HCT116 (cell line): ENCODE measurements around the gene CDC14B. TPM values are rescaled to one million over a fixed set of nuclear protein-coding genes. Genes with fewer than 3 reads are reported as not detected.

ENCODE experiments used
- ATAC-seq: fragments of 200-7000 bp; cut with Tn5 transposase; 2 replicates; pipeline ENCODE4 v1.9.1; 2020; ENCODE audit warnings: mild to moderate bottlenecking, moderate library complexity
- BruUV-seq: library from RNA; stranded (reverse); fragments of 400-500 nt; replicated peaks from 2 replicates; lab custom pipeline; 2021; lab: Mats Ljungman, UMichigan
- CTCF ChIA-PET: fragments of 300-600 bp; sonication (Branson Sonifier 250); formaldehyde crosslinking; loops from one replicate; lab custom pipeline; 2021; ENCODE audit warnings: antibody characterized with exemption; lab: Charles Lee
- POLR2A ChIA-PET: fragments of 300-600, 350-600 bp; sonication (Branson Sonifier 250); formaldehyde crosslinking; loops from one replicate; lab custom pipeline; 2021; ENCODE audit warnings: antibody characterized with exemption; lab: Charles Lee
- RAD21 ChIA-PET, 2 experiments: fragments of 300-600 bp; sonication (Branson Sonifier 250); formaldehyde crosslinking; loops; one replicate each; lab custom pipeline; 2023; ENCODE audit warnings: low total read pairs in 2 of 2; ENCODE audit not compliant: uncharacterized antibody in 2 of 2, unreplicated experiment in 2 of 2, low non-redundant PET in 1 of 2; lab: Charles Lee
- DNase-seq: peaks from one replicate; pipeline ENCODE4 v3.0.0-alpha.2; 2010; ENCODE audit warnings: low read depth, low spot score
- H2AFZ ChIP-seq: fragments of 200-600 bp; shearing (Covaris generic), sonication (generic); 2 replicates; pipeline ENCODE4 v1.6.1; 2017; ENCODE audit warnings: low read depth, mixed run types, mixed read lengths, antibody characterized with exemption, low read length; ENCODE audit not compliant: poor library complexity, severe bottlenecking
- H3K27ac ChIP-seq: 2 replicates; pipeline ENCODE4 v1.5.1; 2012; ENCODE audit warnings: low read depth, low read length
- H3K27me3 ChIP-seq: fragments of 200-600 bp; sonication (generic); 2 replicates; pipeline ENCODE4 v1.6.1; 2016; ENCODE audit warnings: mixed run types, low read length, mixed read lengths; ENCODE audit not compliant: insufficient read depth
- H3K36me3 ChIP-seq, 2 experiments: fragments of 200-500 bp in 1 of 2; fragments of 200-600 bp in 1 of 2; sonication (Bioruptor generic) in 1 of 2; sonication (generic) in 1 of 2; 2 replicates each; pipeline versions ENCODE4 v1.5.1 to v1.6.1; 2014 to 2016; ENCODE audit warnings: low read length in 2 of 2, inconsistent platforms in 1 of 2, mixed read lengths in 1 of 2, mixed run types in 1 of 2; ENCODE audit not compliant: insufficient read depth in 2 of 2, control insufficient read depth in 1 of 2
- H3K4me1 ChIP-seq, 2 experiments: fragments of 200-600 bp in 1 of 2; sonication (generic) in 1 of 2; 2 replicates each; pipeline versions ENCODE4 v1.5.1 to v1.6.1; 2012 to 2017; ENCODE audit warnings: low read length in 2 of 2, inconsistent platforms in 1 of 2, mild to moderate bottlenecking in 1 of 2, mixed read lengths in 1 of 2, mixed run types in 1 of 2, moderate library complexity in 1 of 2; ENCODE audit not compliant: insufficient read depth in 2 of 2, control insufficient read depth in 1 of 2
- H3K4me2 ChIP-seq: fragments of 200-600 bp; sonication (generic); 2 replicates; pipeline ENCODE4 v1.6.1; 2017; ENCODE audit warnings: mixed run types, low read length, mixed read lengths
- H3K4me3 ChIP-seq, 2 experiments: fragments of 200-600 bp in 1 of 2; sonication (generic) in 1 of 2; replicated peaks in 1 of 2; 2 replicates each; pipeline ENCODE4 v1.5.1; 2011 to 2016; ENCODE audit warnings: low read length in 2 of 2, control low read depth in 1 of 2, low read depth in 1 of 2, mild to moderate bottlenecking in 1 of 2, mixed read lengths in 1 of 2, mixed run types in 1 of 2
- H3K79me2 ChIP-seq: fragments of 200-600 bp; sonication (generic); 2 replicates; pipeline ENCODE4 v1.6.1; 2017; ENCODE audit warnings: mild to moderate bottlenecking, mixed run types, low read length, moderate library complexity, mixed read lengths; ENCODE audit not compliant: insufficient read depth
- H3K9ac ChIP-seq: fragments of 200-600 bp; sonication (generic); 2 replicates; pipeline ENCODE4 v1.6.1; 2016; ENCODE audit warnings: low read length, mixed read lengths
- H3K9me2 ChIP-seq: fragments of 200-600 bp; sonication (generic), shearing (Covaris generic); 2 replicates; pipeline ENCODE4 v1.6.1; 2017; ENCODE audit warnings: mixed run types, mild to moderate bottlenecking, moderate library complexity; ENCODE audit not compliant: insufficient read depth
- H3K9me3 ChIP-seq, 2 experiments: fragments of 200-500 bp in 1 of 2; fragments of 200-600 bp in 1 of 2; sonication (Bioruptor generic) in 1 of 2; sonication (generic) in 1 of 2; 2 replicates each; pipeline ENCODE4 v1.6.1; 2014 to 2017; ENCODE audit warnings: low read length in 2 of 2, mixed read lengths in 2 of 2, inconsistent platforms in 1 of 2, low read depth in 1 of 2, mild to moderate bottlenecking in 1 of 2, mixed run types in 1 of 2, moderate library complexity in 1 of 2; ENCODE audit not compliant: control insufficient read depth in 1 of 2, insufficient read depth in 1 of 2
- H4K20me1 ChIP-seq: fragments of 200-600 bp; sonication (generic), shearing (Covaris generic); 2 replicates; pipeline ENCODE4 v1.6.1; 2017; ENCODE audit warnings: mixed run types, mild to moderate bottlenecking, moderate library complexity; ENCODE audit not compliant: insufficient read depth
- CBX3 ChIP-seq: IDR thresholded peaks from 2 replicates; pipeline ENCODE4 v1.6.1; 2012; ENCODE audit warnings: low read depth
- CEBPB ChIP-seq: IDR thresholded peaks from 2 replicates; pipeline ENCODE4 v1.6.1; 2012; ENCODE audit warnings: low read depth
- ELF1 ChIP-seq: IDR thresholded peaks from 2 replicates; pipeline ENCODE4 v1.6.1; 2012; ENCODE audit warnings: low read depth, borderline replicate concordance
- EZH2 ChIP-seq: fragments of 200-600 bp; sonication (generic); IDR thresholded peaks from 2 replicates; pipeline ENCODE4 v1.6.1; 2017; ENCODE audit warnings: antibody characterized with exemption, mixed run types
- FOSL1 ChIP-seq: IDR thresholded peaks from 2 replicates; pipeline ENCODE4 v1.6.1; 2012; ENCODE audit warnings: low read depth
- JUND ChIP-seq: IDR thresholded peaks from 2 replicates; pipeline ENCODE4 v1.6.1; 2012
- SIN3A ChIP-seq: IDR thresholded peaks from 2 replicates; pipeline ENCODE4 v1.6.1; 2012; ENCODE audit warnings: low read depth
- SRF ChIP-seq: IDR thresholded peaks from 2 replicates; pipeline ENCODE4 v1.6.1; 2012; ENCODE audit warnings: low read depth
- TCF7L2 ChIP-seq: IDR thresholded peaks from 2 replicates; pipeline ENCODE4 v1.7.0; 2011; ENCODE audit warnings: borderline replicate concordance, inconsistent platforms; ENCODE audit not compliant: insufficient read depth, insufficient read length; ENCODE audit errors: extremely low read depth
- YY1 ChIP-seq: IDR thresholded peaks from 2 replicates; pipeline ENCODE4 v1.6.1; 2011; ENCODE audit warnings: low read length, low read depth, moderate library complexity, mild to moderate bottlenecking; ENCODE audit not compliant: insufficient replicate concordance; ENCODE audit errors: extremely low read depth
- ZFX ChIP-seq: fragments of 450-650 bp; IDR thresholded peaks from 2 replicates; pipeline ENCODE4 v1.6.1; 2017
- ZNF274 ChIP-seq: fragments of 200-500 bp; sonication (Bioruptor generic); IDR thresholded peaks from 2 replicates; pipeline ENCODE4 v1.6.1; 2014; ENCODE audit warnings: mild to moderate bottlenecking, low read depth, low read length, inconsistent platforms
- intact Hi-C: fragments of 100-400 bp; cut with micrococcal nuclease; formaldehyde crosslinking; loops from 2 replicates; pipeline ENCODE4 v1.10.0; 2022
- total RNA-seq: library from RNA; stranded (reverse); gene quantifications from one replicate; pipeline ENCODE4 v1.2.1, GENCODE V29; 2021; ENCODE audit not compliant: unreplicated experiment
- TF ChIP-seq, protein P1 (sequence below): IDR thresholded peaks from 2 replicates; pipeline ENCODE4 v1.6.1; 2012; ENCODE audit warnings: low read depth
- TF ChIP-seq, protein P2 (sequence below): IDR thresholded peaks from 2 replicates; pipeline ENCODE4 v1.6.1; 2011; ENCODE audit warnings: mild to moderate bottlenecking, low read length, moderate library complexity; ENCODE audit not compliant: insufficient replicate concordance; ENCODE audit errors: extremely low read depth

CDC14B gene
- total RNA-seq, 1 experiment from 2014 or later, result 21.6 TPM

DNA sequence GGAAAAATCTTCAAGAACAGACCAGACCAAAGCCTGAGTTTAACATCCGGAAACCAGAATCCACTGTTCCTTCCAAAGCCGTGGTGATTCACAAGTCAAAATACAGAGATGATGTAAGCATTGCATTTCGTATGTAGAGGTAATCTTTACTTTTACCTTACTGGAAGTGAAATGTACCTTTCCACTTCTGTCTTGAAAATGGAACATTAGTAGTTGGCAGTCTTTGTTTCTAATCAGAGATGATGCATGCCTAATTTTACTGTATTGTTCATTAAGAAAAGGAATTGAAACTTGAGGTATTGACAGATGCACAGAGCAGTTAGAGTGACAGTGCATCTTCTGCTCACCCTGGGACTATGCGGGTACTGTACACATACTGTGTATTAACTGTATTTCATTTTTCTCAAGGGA, 135.1 kb downstream of the CDC14B start:
- ChIA-PET POLR2A (no interaction called here), CTCF (no interaction called here), RAD21 (no interaction called here)
- peaks cover 0 to 12% of the 10 kb centered on the region in 2 experiments; a peak in 2 of 4 replicates for H3K36me3 ChIP-seq
- no peak overlapping the region for H3K27ac ChIP-seq
- no peaks in the 10 kb centered on the region for H4K20me1 ChIP-seq
- H3K79me2 ChIP-seq, result no peaks in the 10 kb centered on the region
- ATAC-seq, result no peak
- no peak overlapping the region for H3K4me2 ChIP-seq
- no peak overlapping the region for H3K4me3 ChIP-seq
- no peaks in the 10 kb centered on the region for H3K9me2 ChIP-seq
- intact Hi-C loops, result no loop called here
- no TSS peak for BruUV-seq
- no peaks in the 10 kb centered on the region for H3K9me3 ChIP-seq
- H2AFZ ChIP-seq, result no peak overlapping the region
- DNase-seq, result no peak
- H3K4me1 ChIP-seq, result peaks cover 11% of the 10 kb centered on the region in 2 experiments; a peak in 3 of 4 replicates
- no peak overlapping the region for H3K9ac ChIP-seq
- H3K27me3 ChIP-seq, result no peaks in the 10 kb centered on the region
- TF ChIP-seq ZFX (no peak), FOSL1 (no peak), SRF (no peak), EZH2 (no peak), CBX3 (no peak), SIN3A (no peak), TCF7L2 (no peak), ELF1 (no peak), JUND (no peak), YY1 (no peak), ZNF274 (no peak), CEBPB (no peak)
- TF ChIP-seq, protein P1, sequence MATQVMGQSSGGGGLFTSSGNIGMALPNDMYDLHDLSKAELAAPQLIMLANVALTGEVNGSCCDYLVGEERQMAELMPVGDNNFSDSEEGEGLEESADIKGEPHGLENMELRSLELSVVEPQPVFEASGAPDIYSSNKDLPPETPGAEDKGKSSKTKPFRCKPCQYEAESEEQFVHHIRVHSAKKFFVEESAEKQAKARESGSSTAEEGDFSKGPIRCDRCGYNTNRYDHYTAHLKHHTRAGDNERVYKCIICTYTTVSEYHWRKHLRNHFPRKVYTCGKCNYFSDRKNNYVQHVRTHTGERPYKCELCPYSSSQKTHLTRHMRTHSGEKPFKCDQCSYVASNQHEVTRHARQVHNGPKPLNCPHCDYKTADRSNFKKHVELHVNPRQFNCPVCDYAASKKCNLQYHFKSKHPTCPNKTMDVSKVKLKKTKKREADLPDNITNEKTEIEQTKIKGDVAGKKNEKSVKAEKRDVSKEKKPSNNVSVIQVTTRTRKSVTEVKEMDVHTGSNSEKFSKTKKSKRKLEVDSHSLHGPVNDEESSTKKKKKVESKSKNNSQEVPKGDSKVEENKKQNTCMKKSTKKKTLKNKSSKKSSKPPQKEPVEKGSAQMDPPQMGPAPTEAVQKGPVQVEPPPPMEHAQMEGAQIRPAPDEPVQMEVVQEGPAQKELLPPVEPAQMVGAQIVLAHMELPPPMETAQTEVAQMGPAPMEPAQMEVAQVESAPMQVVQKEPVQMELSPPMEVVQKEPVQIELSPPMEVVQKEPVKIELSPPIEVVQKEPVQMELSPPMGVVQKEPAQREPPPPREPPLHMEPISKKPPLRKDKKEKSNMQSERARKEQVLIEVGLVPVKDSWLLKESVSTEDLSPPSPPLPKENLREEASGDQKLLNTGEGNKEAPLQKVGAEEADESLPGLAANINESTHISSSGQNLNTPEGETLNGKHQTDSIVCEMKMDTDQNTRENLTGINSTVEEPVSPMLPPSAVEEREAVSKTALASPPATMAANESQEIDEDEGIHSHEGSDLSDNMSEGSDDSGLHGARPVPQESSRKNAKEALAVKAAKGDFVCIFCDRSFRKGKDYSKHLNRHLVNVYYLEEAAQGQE, result no peak
- TF ChIP-seq, protein P2, sequence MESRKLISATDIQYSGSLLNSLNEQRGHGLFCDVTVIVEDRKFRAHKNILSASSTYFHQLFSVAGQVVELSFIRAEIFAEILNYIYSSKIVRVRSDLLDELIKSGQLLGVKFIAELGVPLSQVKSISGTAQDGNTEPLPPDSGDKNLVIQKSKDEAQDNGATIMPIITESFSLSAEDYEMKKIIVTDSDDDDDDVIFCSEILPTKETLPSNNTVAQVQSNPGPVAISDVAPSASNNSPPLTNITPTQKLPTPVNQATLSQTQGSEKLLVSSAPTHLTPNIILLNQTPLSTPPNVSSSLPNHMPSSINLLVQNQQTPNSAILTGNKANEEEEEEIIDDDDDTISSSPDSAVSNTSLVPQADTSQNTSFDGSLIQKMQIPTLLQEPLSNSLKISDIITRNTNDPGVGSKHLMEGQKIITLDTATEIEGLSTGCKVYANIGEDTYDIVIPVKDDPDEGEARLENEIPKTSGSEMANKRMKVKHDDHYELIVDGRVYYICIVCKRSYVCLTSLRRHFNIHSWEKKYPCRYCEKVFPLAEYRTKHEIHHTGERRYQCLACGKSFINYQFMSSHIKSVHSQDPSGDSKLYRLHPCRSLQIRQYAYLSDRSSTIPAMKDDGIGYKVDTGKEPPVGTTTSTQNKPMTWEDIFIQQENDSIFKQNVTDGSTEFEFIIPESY, result no peak
